ENCODE results near the gene WDR33.
A peak's percentile ranks its signal among the peaks of the same experiment; 100 is the strongest.
"Not testable (repeated sequence)": the region's sequence is repeated elsewhere in the genome, so short reads cannot be mapped to it uniquely, and the experiment has no call there.

The WDR33 gene

GRCh38 chr2:127770973-127771735 is 39.8 kb downstream of the WDR33 start:
- TF ChIP-seq CTCF (IDR thresholded peaks at IDR 0.05; ENCODE audit: low read depth, low read length): no peak
- H3K4me3 ChIP-seq (ENCODE audit: low read depth, low read length): no peak overlapping the region

GRCh38 chr2:127770534-127770933 is 40.4 kb downstream of the WDR33 start:
- H3K4me3 ChIP-seq (ENCODE audit: low read depth, low read length): not testable (repeated sequence)

DNA sequence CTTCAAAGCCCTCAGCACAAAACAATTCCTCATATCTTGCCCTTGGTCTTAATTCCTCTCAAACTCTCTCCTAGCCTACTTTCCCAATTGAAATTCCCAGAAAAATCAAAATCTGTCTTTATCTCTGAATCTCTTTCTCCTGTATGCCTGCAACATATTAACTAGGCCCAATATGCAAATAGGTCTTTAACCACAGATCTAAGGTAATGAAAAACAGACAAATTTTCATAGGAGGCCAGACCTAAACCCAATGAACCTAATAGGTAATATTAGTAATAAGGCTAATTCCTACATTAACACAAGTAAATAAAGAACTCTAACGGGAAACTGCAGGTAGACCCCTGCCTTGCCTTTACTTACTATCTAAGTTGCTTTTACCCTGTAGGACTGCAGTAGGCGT is 41.4 kb downstream of the WDR33 start:
- H3K4me3 ChIP-seq (ENCODE audit: low read depth, low read length): no peak overlapping the region
- no peak for TF ChIP-seq CTCF (IDR thresholded peaks at IDR 0.05; ENCODE audit: low read depth, low read length)

GRCh38 chr2:127768775-127769479 is 42.0 kb downstream of the WDR33 start:
- no peak for TF ChIP-seq CTCF (IDR thresholded peaks at IDR 0.05; ENCODE audit: low read depth, low read length)
- H3K4me3 ChIP-seq (ENCODE audit: low read depth, low read length): no peak overlapping the region

DNA sequence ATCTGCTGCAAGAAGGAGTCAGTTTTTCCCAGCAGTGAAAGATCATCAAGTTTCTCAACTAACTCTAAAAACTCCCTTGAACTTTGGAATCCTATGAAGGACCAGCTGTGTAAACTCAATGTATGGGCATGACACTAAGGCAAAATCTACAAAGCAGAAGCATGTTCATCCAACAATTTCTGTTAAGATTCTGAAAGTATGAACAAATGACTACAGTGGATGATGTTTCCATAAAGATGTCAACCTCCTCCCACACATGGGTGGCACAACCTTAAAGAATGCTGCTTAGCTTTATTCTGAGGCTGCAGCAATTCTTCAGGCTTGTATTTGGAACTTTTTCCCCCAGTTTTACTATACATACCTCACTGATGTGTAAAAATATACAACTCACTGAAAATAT is 47.2 kb downstream of the WDR33 start:
- H3K4me3 ChIP-seq (ENCODE audit: low read depth, low read length): no peak overlapping the region
- no peak for TF ChIP-seq CTCF (IDR thresholded peaks at IDR 0.05; ENCODE audit: low read depth, low read length)

DNA sequence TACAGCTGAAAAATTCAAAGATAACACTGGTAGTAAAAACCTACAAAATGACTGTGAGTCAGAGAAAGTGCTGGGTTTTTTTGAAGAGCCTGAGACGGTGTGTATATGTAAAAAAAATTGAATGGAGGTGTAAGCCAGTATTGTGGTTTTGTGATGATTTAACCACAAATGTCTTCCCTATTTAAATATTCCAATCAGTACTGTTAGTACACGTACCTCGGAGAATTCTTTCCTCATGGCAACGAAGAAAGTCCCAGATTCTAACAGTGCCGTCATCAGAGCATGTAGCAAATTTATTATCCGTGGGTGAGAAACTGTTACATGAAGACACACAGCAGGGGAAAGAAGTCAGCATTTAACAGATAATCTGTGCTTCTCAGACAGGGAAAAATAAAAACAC is 48.1 kb downstream of the WDR33 start:
- 0 out of 2 replicates have a peak overlapping the region, but pooled peaks have one; percentile 23 for H3K4me3 ChIP-seq (ENCODE audit: low read depth, low read length)

GRCh38 chr2:127762441-127762840 is 48.5 kb downstream of the WDR33 start:
- TF ChIP-seq CTCF (IDR thresholded peaks at IDR 0.05; ENCODE audit: low read depth, low read length): no peak
- H3K4me3 ChIP-seq (ENCODE audit: low read depth, low read length): no peak overlapping the region

More for the DNA sequence above, 48.1 kb downstream of the WDR33 start:
- TF ChIP-seq CTCF (IDR thresholded peaks at IDR 0.05; ENCODE audit: low read depth, low read length): no peak

Data from WI38 (cell line).